Mucosa of descending colon (tissue), 3 donors: ENCODE data around the gene CCDC186. TPM values are rescaled to one million over a fixed set of nuclear protein-coding genes. Genes with fewer than 3 reads are reported as not detected.

Experiments used
- ATAC-seq: fragments of 200-7000 bp; cut with Tn5 transposase; one replicate; pipeline ENCODE4 v1.9.1; 2020; ENCODE audit warnings: mild to moderate bottlenecking, moderate library complexity
- DNase-seq, 3 donors: peaks; one replicate each; pipeline ENCODE4 v3.0.0-alpha.2; 2020
- H3K36me3 ChIP-seq: fragments of 200-600 bp; one replicate; pipeline ENCODE4 v1.8.0; 2021; ENCODE audit warnings: low read depth, mild to moderate bottlenecking
- H3K4me1 ChIP-seq: fragments of 200-600 bp; one replicate; pipeline ENCODE4 v1.8.0; 2021; ENCODE audit warnings: low read depth, mild to moderate bottlenecking
- H3K4me3 ChIP-seq: fragments of 200-600 bp; one replicate; pipeline ENCODE4 v1.8.0; 2021; ENCODE audit warnings: mild to moderate bottlenecking
- H3K9me3 ChIP-seq: fragments of 200-600 bp; one replicate; pipeline ENCODE4 v1.8.0; 2021; ENCODE audit warnings: mild to moderate bottlenecking
- CTCF ChIP-seq: fragments of 200-600 bp; IDR thresholded peaks from one replicate; pipeline ENCODE4 v1.8.0; 2022; ENCODE audit warnings: antibody characterized with exemption, mild to moderate bottlenecking
- intact Hi-C, 2 donors: fragments of 100-400 bp; cut with DNase I in 1 of 2; cut with micrococcal nuclease in 1 of 2; formaldehyde crosslinking; loops; one replicate each; pipeline versions ENCODE4 v1.11.0 to v1.11.1; 2022; cut with DNase I, micrococcal nuclease
- total RNA-seq, 3 donors: library from RNA; stranded (reverse); fragmentation: NEBNext Ultra II Directional in 2 of 3; extraction: Animal tissue kit (Norgen Biotek cat#: 25700) in 2 of 3; gene quantifications; one replicate each; pipeline versions ENCODE4 v1.2.1 to v1.2.4, GENCODE V29; 2021 to 2023
- donor health status: DM: no; HTN: no; CAD: no; lungs with moderate emphysema.
- donor health status: DM: no; HTN: no; CAD: no.
- donor health status: DM: no; HTN: yes; CAD: no.

The CCDC186 gene
- total RNA-seq, 3 donors from 2014 or later: 36.4 to 54.8 (median 53.6) TPM

- H3K36me3 ChIP-seq: no peaks in the 10 kb centered on the region
- no peak for TF ChIP-seq CTCF
- no peaks in the 10 kb centered on the region for H3K4me1 ChIP-seq
- no peak overlapping the region for H3K4me3 ChIP-seq
- H3K9me3 ChIP-seq: no peaks in the 10 kb centered on the region
- DNase-seq (no peak), ATAC-seq (no peak)
- intact Hi-C loops: no loop called here
Observed at GRCh38 chr10:114077347-114077746, 96.7 kb downstream of the CCDC186 start.

- no peak for DNase-seq
- no peaks in the 10 kb centered on the region for H3K9me3 ChIP-seq
- H3K36me3 ChIP-seq: no peaks in the 10 kb centered on the region
- no peak for ATAC-seq
- intact Hi-C loops: no loop called here
- no peaks in the 10 kb centered on the region for H3K4me1 ChIP-seq
- H3K4me3 ChIP-seq: no peak overlapping the region
- TF ChIP-seq CTCF: no peak
Observed at GRCh38 chr10:114075093-114075492, 98.9 kb downstream of the CCDC186 start.

- intact Hi-C loops: no loop called here
- DNase-seq: peak in 1 of 3 donors; percentile 18
- TF ChIP-seq CTCF: no peak
Observed at GRCh38 chr10:114073395-114074186, 100.4 kb downstream of the CCDC186 start.

GRCh38 chr10:114071178-114071577 is 102.8 kb downstream of the CCDC186 start:
- H3K36me3 ChIP-seq: no peaks in the 10 kb centered on the region
- H3K4me3 ChIP-seq: no peak overlapping the region
- DNase-seq (no peak), ATAC-seq (no peak)
- H3K4me1 ChIP-seq: no peaks in the 10 kb centered on the region
- no peaks in the 10 kb centered on the region for H3K9me3 ChIP-seq
- TF ChIP-seq CTCF: no peak
- intact Hi-C loops: no loop called here

More at GRCh38 chr10:114073395-114074186, 100.4 kb downstream of the CCDC186 start:
- peak; percentile 52 for ATAC-seq
- Histone ChIP-seq H3K4me3 (no peak overlapping the region), H3K9me3 (no peaks in the 10 kb centered on the region), H3K36me3 (no peaks in the 10 kb centered on the region), H3K4me1 (no peaks in the 10 kb centered on the region)

Other genes with a start within 250 kb of the CCDC186 start
- gene ADRB1, start 130.3 kb downstream of the CCDC186 start, total RNA-seq: 1 to 10 TPM; 1.5 to 2.8 (median 1.8) TPM
- gene TDRD1, start 5.2 kb upstream of the CCDC186 start, total RNA-seq: 1 to 10 TPM in 1 of 3 donors, under 1 TPM in 2; 0.06 to 1.7 (median 0.09) TPM
- 1 to 10 TPM in 2 of 3 donors, under 1 TPM in 1; 0.47 to 3.2 (median 1.9) TPM for gene VWA2, start 65.1 kb upstream of the CCDC186 start, total RNA-seq
- gene AFAP1L2, start 230.3 kb upstream of the CCDC186 start, total RNA-seq: 10 to 100 TPM in 2 of 3 donors, 1 to 10 TPM in 1; 6.7 to 23.4 (median 11.6) TPM